HG03108 (cell line): ENCODE results near the gene RPS6KL1.

Source experiments
- ATAC-seq: cut with Tn5 transposase; IDR thresholded peaks from one replicate; pipeline ENCODE4 v1.9.1; 2021; ENCODE audit warnings: moderate library complexity; ENCODE audit not compliant: unreplicated experiment

RPS6KL1 gene

GRCh38 chr14:74859757-74860552, 63.1 kb downstream of the RPS6KL1 start:
- no peak for ATAC-seq

GRCh38 chr14:74858022-74858421, 65.0 kb downstream of the RPS6KL1 start:
- ATAC-seq = no peak

- ATAC-seq = no peak
These were observed 66.7 kb downstream of the RPS6KL1 start for GRCh38 chr14:74856366-74856765.

GRCh38 chr14:74855945-74856344, 67.1 kb downstream of the RPS6KL1 start:
- ATAC-seq = no peak

- ATAC-seq = no peak
These were observed 68.0 kb downstream of the RPS6KL1 start for GRCh38 chr14:74855021-74855420.
